ELR (cell line): ENCODE results near the gene SESN1.

Source experiments
- DNase-seq: peaks from one replicate; pipeline ENCODE4 v3.0.0-alpha.2; 2015; ENCODE audit warnings: low read depth

SESN1 gene

GRCh38 chr6:109060571-109060970 is 34.1 kb downstream of the SESN1 start:
- no peak for DNase-seq

GRCh38 chr6:109059571-109060021 is 35.0 kb downstream of the SESN1 start:
- DNase-seq = peak; percentile 40

- DNase-seq = no peak
Observed at GRCh38 chr6:109059153-109059552, 35.5 kb downstream of the SESN1 start.

- DNase-seq = no peak
Observed at GRCh38 chr6:109058620-109059019, 36.0 kb downstream of the SESN1 start.

GRCh38 chr6:109056661-109057060 is 38.0 kb downstream of the SESN1 start:
- no peak for DNase-seq

- DNase-seq = no peak
Observed at GRCh38 chr6:109055771-109056235, 38.8 kb downstream of the SESN1 start.

- DNase-seq = no peak
Observed at GRCh38 chr6:109053336-109053735, 41.3 kb downstream of the SESN1 start.

- DNase-seq = no peak
Observed at GRCh38 chr6:109052852-109053251, 41.8 kb downstream of the SESN1 start.

GRCh38 chr6:109052018-109052651 is 42.5 kb downstream of the SESN1 start:
- DNase-seq = no peak

- peak; percentile 7 for DNase-seq
Observed at GRCh38 chr6:109051301-109052017, 43.2 kb downstream of the SESN1 start.

- DNase-seq = no peak
Observed at GRCh38 chr6:109050447-109051102, 44.1 kb downstream of the SESN1 start.

GRCh38 chr6:109050012-109050411 is 44.6 kb downstream of the SESN1 start:
- DNase-seq = no peak

- DNase-seq = no peak
Observed at GRCh38 chr6:109048670-109049415, 45.8 kb downstream of the SESN1 start.

- DNase-seq = no peak
Observed at GRCh38 chr6:109048176-109048575, 46.5 kb downstream of the SESN1 start.

GRCh38 chr6:109045493-109045892 is 49.2 kb downstream of the SESN1 start:
- DNase-seq = no peak

- DNase-seq = no peak
Observed at GRCh38 chr6:109039795-109040194, 54.9 kb downstream of the SESN1 start.

- DNase-seq = no peak
Observed at GRCh38 chr6:109038837-109039398, 55.7 kb downstream of the SESN1 start.

- no peak for DNase-seq
Observed at GRCh38 chr6:109036574-109037294, 57.9 kb downstream of the SESN1 start.

GRCh38 chr6:109034526-109034925 is 60.1 kb downstream of the SESN1 start:
- no peak for DNase-seq

- DNase-seq = no peak
Observed at GRCh38 chr6:109033655-109034054, 61.0 kb downstream of the SESN1 start.

GRCh38 chr6:109031416-109031815 is 63.2 kb downstream of the SESN1 start:
- DNase-seq = no peak
